Gastroesophageal sphincter (tissue), 4 donors: Measurements from ENCODE around the gene TTLL6. TPM values are rescaled to one million over a fixed set of nuclear protein-coding genes. Genes with fewer than 3 reads are reported as not detected.
A peak's percentile ranks its signal among the peaks of the same experiment; 100 is the strongest.

Experiments
- ATAC-seq: fragments of 150-250 bp; one replicate; pipeline ENCODE4 v1.9.1; 2016; ENCODE audit warnings: mild to moderate bottlenecking, moderate library complexity
- H3K27ac ChIP-seq, 4 donors: fragments of 200-600 bp; sonication (generic) in 3 of 4; 1 replicate in 3 of 4; 2 replicates in 1 of 4; pipeline ENCODE4 v1.5.1; 2016 to 2019
- H3K27me3 ChIP-seq: fragments of 200-600 bp; sonication (generic); one replicate; pipeline ENCODE4 v1.5.1; 2019
- H3K36me3 ChIP-seq, 2 donors: fragments of 200-600 bp; sonication (generic); one replicate each; pipeline ENCODE4 v1.5.1; 2019; ENCODE audit warnings: control low read depth in 1 of 2
- H3K4me1 ChIP-seq, 3 donors: fragments of 200-600 bp; sonication (generic); 1 replicate in 2 of 3; 2 replicates in 1 of 3; pipeline ENCODE4 v1.5.1; 2016 to 2019; ENCODE audit warnings: control low read depth in 2 of 3
- H3K4me3 ChIP-seq, 2 donors: fragments of 200-600 bp; sonication (generic); one replicate each; pipeline ENCODE4 v1.5.1; 2019; ENCODE audit warnings: mild to moderate bottlenecking in 1 of 2, moderate library complexity in 1 of 2
- H3K9me3 ChIP-seq, 3 donors: fragments of 200-600 bp; sonication (generic); one replicate each; pipeline ENCODE4 v1.5.1; 2017 to 2019; ENCODE audit warnings: control low read depth in 2 of 3
- EP300 ChIP-seq: sonication (generic); formaldehyde crosslinking; IDR thresholded peaks from one replicate; pipeline ENCODE4 v1.6.1; 2017; ENCODE audit warnings: antibody characterized with exemption, mild to moderate bottlenecking
- POLR2A ChIP-seq, 2 donors: fragments of 450-650 bp; IDR thresholded peaks; one replicate each; pipeline ENCODE4 v1.6.1; 2017; ENCODE audit warnings: antibody characterized with exemption in 2 of 2, mild to moderate bottlenecking in 2 of 2, moderate library complexity in 1 of 2
- POLR2AphosphoS5 ChIP-seq: sonication (generic); formaldehyde crosslinking; IDR thresholded peaks from one replicate; pipeline ENCODE4 v1.6.1; 2017; ENCODE audit warnings: antibody characterized with exemption
- WGBS, 2 donors: methylation state at CpG; one replicate each; pipeline ENCODE4 v1.1.5; 2018; ENCODE audit warnings: low coverage in 1 of 2; 5-methylcytosine and 5-hydroxymethylcytosine counted together
- total RNA-seq, 4 donors: library from RNA; depleted of rRNA; stranded (reverse); fragments of >200 nt; gene quantifications; one replicate each; pipeline ENCODE4 v1.1.0, GENCODE V29; 2016
- TF ChIP-seq, protein P1 (sequence below), 4 experiments: fragments of 200-600 bp in 2 of 4; fragments of 450-650 bp in 2 of 4; sonication (generic) in 1 of 4; IDR thresholded peaks; one replicate each; pipeline ENCODE4 v1.5.1; 2017 to 2019; ENCODE audit warnings: antibody characterized with exemption in 4 of 4, mild to moderate bottlenecking in 2 of 4, moderate library complexity in 2 of 4

The TTLL6 gene
- total RNA-seq, result not detected

DNA sequence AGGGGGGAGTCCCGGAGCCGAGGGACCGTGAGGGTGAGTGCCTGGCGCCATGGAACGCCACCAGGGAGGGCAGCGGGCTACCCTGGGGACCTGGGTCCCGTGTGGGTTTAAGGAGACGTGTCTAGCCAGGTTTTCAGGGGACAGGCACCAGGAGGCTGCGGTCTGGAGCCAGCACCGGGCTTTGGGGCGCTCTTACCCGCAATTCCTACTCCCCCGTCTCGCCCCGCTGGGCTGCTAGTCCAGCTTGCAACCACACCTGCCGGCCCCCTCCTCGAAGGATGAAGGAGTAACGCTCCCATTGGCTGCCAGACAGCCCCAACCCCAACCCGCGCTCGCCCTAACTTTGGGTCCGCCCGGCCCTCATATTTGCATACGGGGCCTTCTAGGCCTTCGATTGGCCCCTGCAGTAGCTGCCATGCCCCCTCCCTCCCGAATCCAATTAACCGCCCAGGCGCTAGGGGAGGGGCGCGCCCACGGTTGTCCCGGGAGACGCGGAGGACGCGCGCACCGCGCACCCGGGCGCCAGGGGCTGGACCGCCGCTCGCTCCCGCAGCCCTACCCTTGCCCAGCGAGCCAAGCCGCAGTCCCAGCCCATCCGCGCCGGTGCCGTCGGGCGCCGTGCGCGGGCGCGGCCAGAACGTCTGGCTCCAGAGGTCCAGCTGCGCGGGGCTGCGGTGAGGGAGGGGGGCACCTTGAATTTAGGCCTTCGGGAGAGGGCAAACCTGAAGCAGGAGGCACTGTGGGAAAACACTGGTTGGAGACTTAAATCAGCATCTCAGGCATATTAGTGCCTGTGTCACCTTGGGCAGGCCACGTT lies at the start of gene TTLL6:
Gene TTLL6 (minus strand): TSS at position 456 of the 817 bp plus-strand sequence. CDS start 157 bp downstream, at position 299.
- peaks cover 67% of the 10 kb centered on the region for H3K27me3 ChIP-seq
- peak within 1 kb of the TSS; percentile 7 to 52 for H3K4me3 ChIP-seq
- no peaks in the 10 kb centered on the region for H3K36me3 ChIP-seq
- H3K4me1 ChIP-seq, result peaks cover 0 to 18% (median 7%) of the 10 kb centered on the region in 3 donors
- TF ChIP-seq, protein P1, sequence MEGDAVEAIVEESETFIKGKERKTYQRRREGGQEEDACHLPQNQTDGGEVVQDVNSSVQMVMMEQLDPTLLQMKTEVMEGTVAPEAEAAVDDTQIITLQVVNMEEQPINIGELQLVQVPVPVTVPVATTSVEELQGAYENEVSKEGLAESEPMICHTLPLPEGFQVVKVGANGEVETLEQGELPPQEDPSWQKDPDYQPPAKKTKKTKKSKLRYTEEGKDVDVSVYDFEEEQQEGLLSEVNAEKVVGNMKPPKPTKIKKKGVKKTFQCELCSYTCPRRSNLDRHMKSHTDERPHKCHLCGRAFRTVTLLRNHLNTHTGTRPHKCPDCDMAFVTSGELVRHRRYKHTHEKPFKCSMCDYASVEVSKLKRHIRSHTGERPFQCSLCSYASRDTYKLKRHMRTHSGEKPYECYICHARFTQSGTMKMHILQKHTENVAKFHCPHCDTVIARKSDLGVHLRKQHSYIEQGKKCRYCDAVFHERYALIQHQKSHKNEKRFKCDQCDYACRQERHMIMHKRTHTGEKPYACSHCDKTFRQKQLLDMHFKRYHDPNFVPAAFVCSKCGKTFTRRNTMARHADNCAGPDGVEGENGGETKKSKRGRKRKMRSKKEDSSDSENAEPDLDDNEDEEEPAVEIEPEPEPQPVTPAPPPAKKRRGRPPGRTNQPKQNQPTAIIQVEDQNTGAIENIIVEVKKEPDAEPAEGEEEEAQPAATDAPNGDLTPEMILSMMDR (IDR thresholded peaks at IDR 0.05), result no peak
- TF ChIP-seq EP300 (no peak), POLR2A (IDR thresholded peaks at IDR 0.05) (no peak), POLR2AphosphoS5 (peak; percentile 18)
- no peaks in the 10 kb centered on the region for H3K9me3 ChIP-seq
- peak within 1 kb of the TSS in 2 of 4 donors; percentile 11 to 40 for H3K27ac ChIP-seq
- 20% methylated on average over 1 of the region's 64 CpGs; no CpG with 5 or more reads in 1 of the 2 donors for WGBS, 2 donors
- ATAC-seq, result peak; percentile 95

DNA sequence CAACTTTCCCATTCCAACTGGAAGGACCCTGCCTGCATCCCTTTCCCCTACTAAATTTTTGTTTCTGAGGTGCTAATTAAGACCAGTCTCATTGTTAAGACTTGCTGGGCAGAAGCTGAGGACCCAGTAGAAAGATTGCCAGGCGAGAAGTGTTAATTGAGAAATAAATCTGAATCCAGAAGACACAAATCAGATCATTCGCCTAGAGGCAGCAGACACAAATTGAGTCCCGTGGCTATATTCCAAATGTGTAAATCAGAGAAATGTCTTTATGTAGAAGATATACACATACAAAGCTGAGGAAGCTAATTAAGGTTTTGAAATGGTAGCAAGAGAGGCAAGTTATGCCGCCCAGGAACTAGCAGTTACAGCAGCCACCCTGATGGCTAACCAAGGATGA lies 43.4 kb upstream of the TTLL6 start:
- Histone ChIP-seq H3K9me3 (no peaks in the 10 kb centered on the region), H3K4me1 (no peaks in the 10 kb centered on the region), H3K36me3 (peaks cover 5 to 100% of the 10 kb centered on the region in 2 donors), H3K27me3 (no peaks in the 10 kb centered on the region), H3K4me3 (no peak overlapping the region), H3K27ac (no peak overlapping the region)
- no peak for TF ChIP-seq EP300
- TF ChIP-seq, protein P1 (IDR thresholded peaks at IDR 0.05), result no peak
- TF ChIP-seq POLR2A (IDR thresholded peaks at IDR 0.05), result no peak
- TF ChIP-seq POLR2AphosphoS5, result no peak
- WGBS, 2 donors, result 87 to 93% methylated on average over 2 to 4 of the region's 4 CpGs
- ATAC-seq, result no peak

DNA sequence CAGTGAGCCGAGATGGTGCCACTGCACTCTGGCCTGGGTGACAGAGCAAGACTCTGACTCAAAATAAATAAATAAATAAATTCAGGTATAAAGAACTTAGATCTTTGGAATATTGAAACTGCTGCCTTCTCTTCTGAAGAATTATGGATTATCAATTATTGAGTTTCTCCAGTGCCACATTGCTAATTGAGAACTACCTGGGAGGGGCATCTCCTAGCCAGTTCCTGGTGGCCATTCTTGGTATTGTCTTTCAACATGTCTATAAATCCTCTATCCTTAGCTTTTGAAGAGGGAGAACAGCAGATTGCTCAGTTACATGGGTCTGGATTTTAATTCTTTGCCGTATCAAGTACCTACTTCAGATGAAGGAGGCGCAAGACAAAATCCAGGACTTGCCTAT lies 43.0 kb upstream of the TTLL6 start:
- 95 to 100% methylated on average over 3 of the region's 3 CpGs for WGBS, 2 donors
- ATAC-seq, result no peak

GRCh38 chr17:48856122-48856821 lies 39.2 kb upstream of the TTLL6 start:
- Histone ChIP-seq H3K27me3 (no peaks in the 10 kb centered on the region), H3K4me1 (no peaks in the 10 kb centered on the region), H3K27ac (no peak overlapping the region), H3K9me3 (no peaks in the 10 kb centered on the region), H3K36me3 (peaks cover 18 to 98% of the 10 kb centered on the region in 2 donors), H3K4me3 (no peak overlapping the region)
- ATAC-seq, result no peak
- TF ChIP-seq POLR2AphosphoS5 (no peak), POLR2A (IDR thresholded peaks at IDR 0.05) (no peak), EP300 (no peak)
- TF ChIP-seq, protein P1 (IDR thresholded peaks at IDR 0.05), result no peak
- 49 to 74% methylated on average over 3 of the region's 3 CpGs for WGBS, 2 donors

More for the DNA sequence above, 43.0 kb upstream of the TTLL6 start:
- H3K27ac ChIP-seq, result no peak overlapping the region
- no peak overlapping the region for H3K4me3 ChIP-seq
- no peaks in the 10 kb centered on the region for H3K9me3 ChIP-seq
- peaks cover 5 to 100% of the 10 kb centered on the region in 2 donors for H3K36me3 ChIP-seq
- H3K27me3 ChIP-seq, result no peaks in the 10 kb centered on the region
- no peaks in the 10 kb centered on the region for H3K4me1 ChIP-seq
- TF ChIP-seq, protein P1 (IDR thresholded peaks at IDR 0.05), result no peak
- TF ChIP-seq POLR2AphosphoS5, result no peak
- TF ChIP-seq EP300, result no peak
